Esophagus muscularis mucosa (tissue), 4 donors: ENCODE measurements around the gene NFATC1. TPM values are rescaled to one million over a fixed set of nuclear protein-coding genes. Genes with fewer than 3 reads are reported as not detected.

Source experiments
- DNase-seq: peaks from one replicate; pipeline ENCODE4 v3.0.0-alpha.2; 2017; ENCODE audit errors: extremely low spot score
- H3K27ac ChIP-seq, 4 donors: fragments of 200-600 bp; sonication (generic); replicated peaks in 1 of 4; 1 replicate in 3 of 4; 2 replicates in 1 of 4; pipeline ENCODE4 v1.5.1; 2016 to 2019; ENCODE audit warnings: mild to moderate bottlenecking in 1 of 4
- H3K27me3 ChIP-seq, 4 donors: fragments of 200-600 bp; sonication (generic); one replicate each; pipeline versions ENCODE4 v1.5.1 to v1.6.0; 2016 to 2019
- H3K36me3 ChIP-seq, 4 donors: fragments of 200-600 bp; sonication (generic); one replicate each; pipeline ENCODE4 v1.5.1; 2016 to 2019
- H3K4me1 ChIP-seq, 4 donors: fragments of 200-600 bp; sonication (generic); one replicate each; pipeline ENCODE4 v1.5.1; 2016 to 2019
- H3K4me3 ChIP-seq, 4 donors: fragments of 200-600 bp; sonication (generic); 1 replicate in 2 of 4; 2 replicates in 2 of 4; pipeline ENCODE4 v1.5.1; 2016 to 2019; ENCODE audit warnings: mild to moderate bottlenecking in 4 of 4, moderate library complexity in 1 of 4
- H3K9me3 ChIP-seq, 4 donors: fragments of 200-600 bp; sonication (generic); 1 replicate in 3 of 4; 2 replicates in 1 of 4; pipeline ENCODE4 v1.5.1; 2016 to 2019
- CTCF ChIP-seq, 3 experiments: fragments of 200-600 bp in 2 of 3; fragments of 450-650 bp in 1 of 3; sonication (generic) in 2 of 3; IDR thresholded peaks; one replicate each; pipeline ENCODE4 v1.5.1; 2017 to 2019; ENCODE audit warnings: antibody characterized with exemption in 3 of 3, mild to moderate bottlenecking in 2 of 3, moderate library complexity in 1 of 3
- EP300 ChIP-seq: sonication (generic); formaldehyde crosslinking; IDR thresholded peaks from one replicate; pipeline ENCODE4 v1.6.1; 2017; ENCODE audit warnings: antibody characterized with exemption
- POLR2A ChIP-seq: fragments of 450-650 bp; IDR thresholded peaks from one replicate; pipeline ENCODE4 v1.6.1; 2017; ENCODE audit warnings: antibody characterized with exemption, moderate library complexity, mild to moderate bottlenecking, low read depth
- POLR2AphosphoS5 ChIP-seq, 2 donors: sonication (generic); formaldehyde crosslinking; IDR thresholded peaks; one replicate each; pipeline ENCODE4 v1.6.1; 2017; ENCODE audit warnings: antibody characterized with exemption in 2 of 2
- WGBS: methylation state at CpG from one replicate; pipeline ENCODE4 v1.1.5; 2018; 5-methylcytosine and 5-hydroxymethylcytosine counted together
- intact Hi-C: fragments of 100-400 bp; cut with DNase I; formaldehyde crosslinking; loops from one replicate; pipeline ENCODE4 v1.15.1; 2023
- total RNA-seq, 4 donors: library from RNA; depleted of rRNA; stranded (reverse); fragments of >200 nt; gene quantifications; one replicate each; pipeline versions ENCODE4 v1.1.0 to v1.2.1, GENCODE V29; 2016

Gene NFATC1
- total RNA-seq, 4 donors from 2014 or later, result 15.0 to 22.0 (median 17.8) TPM

GRCh38 chr18:79513381-79514081 lies 117.8 kb downstream of the NFATC1 start:
- DNase-seq, result no peak
- 96% methylated on average over 36 of the region's 36 CpGs for WGBS
- no peak for TF ChIP-seq CTCF (IDR thresholded peaks at IDR 0.05)
- TF ChIP-seq POLR2A, result no peak
- no peak for TF ChIP-seq EP300
- TF ChIP-seq POLR2AphosphoS5 (IDR thresholded peaks at IDR 0.05), result no peak

DNA sequence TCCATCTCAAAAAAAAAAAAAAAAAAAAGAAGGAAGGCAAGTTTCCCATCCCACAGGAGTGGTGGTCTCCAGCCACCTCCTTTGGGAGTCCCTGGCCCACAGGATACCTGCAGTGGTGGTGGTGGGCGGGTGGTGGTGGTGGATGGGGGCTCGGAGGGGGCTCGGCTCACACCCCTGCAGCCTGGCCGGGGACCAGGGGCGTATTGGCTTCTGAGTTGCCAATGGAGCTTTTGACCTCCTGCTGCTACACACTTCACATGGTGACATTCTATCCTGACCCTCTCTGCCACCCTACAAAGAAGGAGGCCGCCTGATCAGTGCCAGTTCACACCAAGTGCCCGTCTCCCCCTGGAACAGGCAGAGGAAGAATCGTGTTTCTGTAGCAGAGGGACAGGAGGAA lies 119.6 kb downstream of the NFATC1 start:
- intact Hi-C loops, result no loop called here
- 81% methylated on average over 8 of the region's 8 CpGs for WGBS
- H3K27ac ChIP-seq, result no peak overlapping the region

More at GRCh38 chr18:79513381-79514081, 117.8 kb downstream of the NFATC1 start:
- H3K9me3 ChIP-seq, result no peaks in the 10 kb centered on the region
- no peak overlapping the region for H3K27ac ChIP-seq
- H3K4me1 ChIP-seq, result peaks cover 4 to 9% (median 4%) of the 10 kb centered on the region in 4 donors
- peaks cover 9 to 49% (median 32%) of the 10 kb centered on the region in 4 donors for H3K36me3 ChIP-seq
- H3K4me3 ChIP-seq, result no peak overlapping the region
- intact Hi-C loops, result no loop called here
- no peaks in the 10 kb centered on the region for H3K27me3 ChIP-seq

DNA sequence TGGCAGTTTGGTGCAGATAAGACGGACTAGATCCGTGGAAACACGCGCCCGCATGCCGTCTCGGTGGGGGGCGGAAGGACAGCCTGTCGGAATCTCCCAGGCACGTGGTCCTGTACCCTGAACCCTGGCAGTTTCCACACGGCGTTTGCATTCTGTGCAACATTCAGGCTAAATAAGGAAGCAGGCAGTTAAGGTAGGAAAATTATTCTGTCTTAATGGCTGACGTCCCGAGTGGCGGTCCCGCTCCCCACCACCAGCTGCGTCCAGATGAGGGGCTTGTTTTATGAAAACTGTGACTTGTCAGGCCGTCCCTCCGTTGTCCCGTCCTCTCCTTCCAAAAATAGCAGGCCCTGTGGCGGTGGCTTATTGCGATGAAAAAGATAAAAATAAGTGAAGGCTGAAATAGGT lies 120.2 kb downstream of the NFATC1 start:
- Histone ChIP-seq H3K4me3 (no peak overlapping the region), H3K27ac (no peak overlapping the region), H3K9me3 (no peaks in the 10 kb centered on the region), H3K36me3 (peaks cover 9 to 29% (median 19%) of the 10 kb centered on the region in 4 donors), H3K27me3 (no peaks in the 10 kb centered on the region), H3K4me1 (peaks cover 0 to 8% (median 3%) of the 10 kb centered on the region in 4 donors)
- 84% methylated on average over 22 of the region's 22 CpGs for WGBS
- no peak for DNase-seq
- intact Hi-C loops, result no loop called here
- TF ChIP-seq POLR2AphosphoS5 (IDR thresholded peaks at IDR 0.05), result no peak
- TF ChIP-seq POLR2A, result no peak

More for the DNA sequence above, 119.6 kb downstream of the NFATC1 start:
- Histone ChIP-seq H3K4me3 (no peak overlapping the region), H3K9me3 (no peaks in the 10 kb centered on the region), H3K36me3 (peaks cover 9 to 35% (median 22%) of the 10 kb centered on the region in 4 donors), H3K4me1 (peaks cover 0 to 8% (median 3%) of the 10 kb centered on the region in 4 donors), H3K27me3 (no peaks in the 10 kb centered on the region)
- DNase-seq, result no peak
- no peak for TF ChIP-seq POLR2AphosphoS5 (IDR thresholded peaks at IDR 0.05)
- no peak for TF ChIP-seq EP300
- no peak for TF ChIP-seq CTCF (IDR thresholded peaks at IDR 0.05)
- no peak for TF ChIP-seq POLR2A

- WGBS, result 91% methylated on average over 20 of the region's 20 CpGs
- H3K4me3 ChIP-seq, result no peak overlapping the region
- H3K27me3 ChIP-seq, result no peaks in the 10 kb centered on the region
- no peak for TF ChIP-seq EP300
- TF ChIP-seq CTCF (IDR thresholded peaks at IDR 0.05), result no peak
- TF ChIP-seq POLR2A, result no peak
- TF ChIP-seq POLR2AphosphoS5 (IDR thresholded peaks at IDR 0.05), result no peak
- peaks cover 9 to 23% (median 16%) of the 10 kb centered on the region in 4 donors for H3K36me3 ChIP-seq
- H3K27ac ChIP-seq, result no peak overlapping the region
- no peaks in the 10 kb centered on the region for H3K9me3 ChIP-seq
- DNase-seq, result no peak
- intact Hi-C loops, result no loop called here
- peaks cover 0 to 8% (median 3%) of the 10 kb centered on the region in 4 donors for H3K4me1 ChIP-seq
Observed at GRCh38 chr18:79516441-79516931, 120.8 kb downstream of the NFATC1 start.

DNA sequence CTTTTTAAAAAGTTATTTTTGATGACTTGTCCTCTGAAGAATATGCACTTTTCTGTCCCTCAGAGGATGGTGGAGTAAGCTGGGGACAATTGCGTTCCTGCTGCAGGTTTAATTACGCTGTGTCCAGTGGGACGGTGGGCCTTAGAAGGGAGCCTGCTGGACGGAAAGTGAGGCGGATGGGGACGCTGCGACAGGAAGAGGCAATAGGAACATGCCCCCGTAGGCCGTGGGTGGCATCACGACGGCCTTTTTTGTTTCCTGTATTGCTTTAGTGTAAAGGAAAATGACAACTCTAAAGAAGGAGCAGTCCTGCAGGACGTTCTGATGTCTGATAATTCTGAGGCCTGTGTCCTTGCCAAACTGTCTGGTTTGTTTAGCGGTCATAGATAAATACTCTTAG lies 121.6 kb downstream of the NFATC1 start:
- no peak overlapping the region for H3K27ac ChIP-seq
- peaks cover 0 to 8% (median 3%) of the 10 kb centered on the region in 4 donors for H3K4me1 ChIP-seq
- H3K36me3 ChIP-seq, result peaks cover 9 to 16% (median 11%) of the 10 kb centered on the region in 4 donors
- no peak for DNase-seq
- intact Hi-C loops, result no loop called here
- TF ChIP-seq EP300 (no peak), POLR2A (no peak), POLR2AphosphoS5 (IDR thresholded peaks at IDR 0.05) (no peak), CTCF (IDR thresholded peaks at IDR 0.05) (no peak)
- WGBS, result 71% methylated on average over 13 of the region's 13 CpGs
- H3K27me3 ChIP-seq, result no peaks in the 10 kb centered on the region
- H3K9me3 ChIP-seq, result no peaks in the 10 kb centered on the region
- no peak overlapping the region for H3K4me3 ChIP-seq
